Activated T-cell treated with anti-CD3 and anti-CD28 coated beads, Interleukin-2, amount 50 U/mL, for 48 hours (primary cell): ENCODE measurements around the gene PIGK.
"Not testable (repeated sequence)": the region's sequence is repeated elsewhere in the genome, so short reads cannot be mapped to it uniquely, and the experiment has no call there.

Experiments used
- DNase-seq, 2 experiments: peaks; one replicate each; pipeline ENCODE4 v3.0.0-alpha.2; 2020

Gene PIGK

DNA sequence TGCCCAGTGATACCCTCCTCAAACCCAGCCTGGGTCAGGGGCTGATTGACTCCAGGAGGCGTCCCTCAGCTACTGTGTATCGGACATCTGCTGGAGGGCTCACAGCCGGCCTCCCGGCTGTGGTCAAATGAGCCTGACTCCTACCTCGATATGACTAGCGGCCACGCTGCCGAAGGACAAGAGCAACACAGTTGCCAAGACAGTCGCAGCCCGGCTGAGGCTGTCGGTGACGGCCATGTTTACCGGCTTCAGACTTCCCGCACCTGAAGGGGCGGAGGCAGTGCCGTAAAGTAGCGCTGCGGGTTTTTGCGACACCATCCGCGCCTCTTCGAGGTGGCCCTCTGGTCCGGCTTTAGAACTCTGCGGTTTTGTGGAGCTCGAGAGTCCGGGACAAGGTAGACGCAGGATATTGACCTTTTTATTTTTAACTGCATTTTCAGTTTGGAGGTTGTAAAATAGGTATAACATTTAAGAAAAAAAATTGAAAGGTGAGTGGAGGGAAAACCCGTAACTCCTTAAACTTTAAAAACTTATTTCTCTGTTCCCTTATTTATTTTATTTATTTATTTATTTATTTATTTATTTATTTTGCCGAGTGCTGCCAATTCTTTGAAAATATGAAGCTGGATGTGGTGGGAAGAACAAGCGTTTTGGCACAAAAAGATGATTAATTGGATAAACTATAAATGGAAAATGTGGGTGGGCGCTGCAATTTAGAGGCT lies at the start of gene PIGK:
Gene PIGK (minus strand): TSS at position 265 of the 722 bp plus-strand sequence. CDS start 28 bp downstream, at position 237.
- DNase-seq, result peak; percentile 92 to 93

DNA sequence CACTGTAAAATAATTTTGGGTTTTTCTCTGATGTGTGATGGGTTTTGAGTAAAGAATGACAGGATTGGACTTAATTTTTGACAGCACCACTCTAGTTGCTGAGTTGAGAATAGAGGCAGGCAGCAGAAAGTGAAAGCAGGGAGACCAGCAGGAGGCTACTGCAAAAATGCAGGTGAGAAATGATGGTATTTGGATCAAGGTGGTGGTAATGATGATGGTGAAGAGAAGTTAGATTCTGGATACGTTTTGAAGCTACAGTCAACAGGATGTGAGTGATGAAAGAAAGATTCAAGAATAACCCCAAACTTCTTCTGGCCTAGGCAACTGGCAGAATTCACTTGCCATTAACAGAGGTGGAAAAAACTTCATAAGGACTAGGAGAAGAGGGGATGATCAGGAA lies 47.8 kb upstream of the PIGK start:
- no peak for DNase-seq

DNA sequence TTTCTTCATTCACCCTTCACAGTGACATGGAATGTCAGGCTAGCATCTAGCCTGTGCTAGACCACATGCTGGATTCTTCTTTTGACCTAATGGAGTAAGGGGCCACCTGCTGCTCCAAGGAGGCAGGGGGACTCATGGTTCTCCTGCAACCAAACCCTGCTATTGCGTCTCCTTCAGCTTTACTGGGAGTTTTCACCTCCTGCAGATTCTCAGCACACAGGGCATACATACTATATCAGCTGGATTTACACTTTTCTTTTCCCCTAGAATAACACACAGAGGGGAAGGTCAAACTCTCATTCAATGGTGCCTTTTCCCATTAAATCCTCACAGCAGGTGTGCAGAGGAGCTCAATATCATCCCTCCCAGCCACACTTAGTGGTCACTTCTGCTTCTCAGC lies 46.0 kb upstream of the PIGK start:
- no peak for DNase-seq

DNA sequence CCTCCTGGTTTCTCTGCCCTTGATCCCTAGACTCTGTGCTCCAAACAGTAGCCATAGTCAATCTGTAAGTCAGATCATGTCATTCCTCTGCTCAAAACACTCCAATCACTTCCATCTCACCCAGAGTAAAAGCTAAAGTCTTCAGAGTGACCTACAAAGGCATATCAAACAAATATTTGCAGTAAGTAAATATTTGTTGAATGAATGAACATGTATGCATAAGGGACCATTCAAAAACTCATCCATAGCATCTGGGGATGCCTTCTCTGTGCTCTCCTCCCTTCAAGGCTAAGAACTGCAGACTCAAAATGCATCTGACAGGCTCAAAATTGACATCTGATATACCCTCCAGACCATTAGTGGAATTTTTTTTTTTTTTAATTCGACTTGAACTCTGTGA lies 44.5 kb upstream of the PIGK start:
- no peak for DNase-seq

DNA sequence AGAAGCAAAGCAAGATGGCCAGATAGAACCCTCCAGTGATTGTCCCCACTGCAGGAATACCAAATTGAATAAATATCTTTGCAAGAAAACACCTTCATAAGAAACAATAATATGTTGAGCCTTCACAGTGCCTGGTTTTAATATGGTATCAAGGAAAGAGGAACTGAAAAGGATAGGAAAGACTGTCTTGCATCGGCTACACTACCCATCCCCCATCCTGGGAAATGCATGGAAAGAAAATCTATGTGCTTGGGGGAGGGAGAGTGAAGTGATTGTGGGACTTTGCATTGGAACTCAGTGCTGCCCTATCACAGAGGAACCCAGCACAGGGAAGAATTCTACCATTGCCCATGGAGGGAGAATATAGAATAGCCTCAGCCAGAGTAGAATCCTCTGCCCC lies 34.0 kb upstream of the PIGK start:
- DNase-seq, result no peak

DNA sequence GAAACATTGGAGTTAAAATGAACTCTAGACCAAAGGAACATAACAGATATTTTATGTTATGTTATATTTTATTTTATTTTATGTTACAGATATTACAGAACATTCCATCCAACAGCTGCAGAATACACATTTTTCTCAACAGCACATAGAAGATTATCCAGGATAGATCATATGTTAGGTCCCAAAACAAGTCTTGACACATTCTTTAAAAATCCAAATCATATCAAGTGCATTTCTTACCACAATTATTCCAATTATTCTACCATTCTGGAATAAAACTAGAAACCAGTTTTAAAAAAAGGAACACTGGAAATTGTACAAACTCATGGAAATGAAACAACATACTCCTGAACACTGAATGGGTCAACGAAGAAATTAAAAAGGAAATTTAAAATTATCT lies 30.9 kb upstream of the PIGK start:
- DNase-seq, result no peak

DNA sequence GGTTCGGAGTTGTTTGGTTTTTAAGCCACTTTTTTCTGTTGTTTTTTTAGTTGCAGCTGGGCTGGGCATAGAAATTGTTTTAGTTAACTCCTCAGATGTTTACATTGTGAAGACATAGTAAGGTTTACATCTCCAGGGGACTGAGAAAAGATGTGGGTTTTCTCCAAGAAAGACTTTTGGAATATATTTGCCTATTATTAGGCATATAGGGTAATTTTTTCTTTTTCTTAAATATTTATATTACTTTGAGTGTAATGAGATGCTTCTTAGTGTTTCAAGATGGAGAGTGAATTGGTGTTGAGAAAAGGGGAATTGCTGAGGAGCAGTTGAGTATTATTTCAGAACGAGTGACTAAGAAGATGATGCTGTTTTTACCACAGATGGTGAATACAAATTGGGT lies 26.6 kb upstream of the PIGK start:
- no peak for DNase-seq

DNA sequence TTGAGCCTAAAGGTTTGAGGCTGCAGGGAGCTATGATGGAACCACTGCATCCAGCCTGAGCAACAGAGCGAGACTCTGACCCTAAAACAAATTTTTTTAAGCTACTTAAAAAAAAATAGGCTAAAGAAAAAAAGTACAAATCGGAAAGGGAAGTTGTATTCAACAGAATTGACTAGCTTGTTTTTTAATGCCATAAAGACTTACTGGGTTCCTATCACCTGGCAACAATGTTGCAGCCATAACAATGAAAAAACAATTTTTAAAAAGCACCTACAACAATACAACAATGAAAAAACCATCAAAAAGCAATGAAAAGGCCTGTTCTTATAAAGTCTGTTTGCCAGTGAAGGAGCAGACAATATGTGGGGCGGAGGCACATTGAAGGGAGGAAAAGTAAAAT lies 20.1 kb upstream of the PIGK start:
- no peak for DNase-seq

DNA sequence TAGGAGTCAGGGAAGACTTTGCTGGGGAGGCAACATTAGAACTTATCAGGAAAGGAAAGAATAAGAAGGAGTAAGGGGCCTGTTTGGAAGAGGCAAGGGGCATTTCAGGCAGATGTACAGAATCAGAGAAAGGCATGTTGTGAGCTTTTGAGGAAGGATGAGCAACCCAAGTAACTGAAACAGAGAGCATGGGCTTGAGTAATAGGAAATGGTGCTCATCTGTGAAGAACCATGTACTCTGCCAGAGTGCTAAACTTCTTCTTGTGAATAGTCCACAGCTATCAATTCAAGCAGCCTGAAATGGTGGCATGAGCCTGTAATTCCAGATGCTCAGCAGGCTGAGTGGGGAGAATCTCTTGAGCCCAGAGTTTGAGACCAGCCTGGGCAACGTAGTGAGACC lies 19.2 kb upstream of the PIGK start:
- no peak for DNase-seq

DNA sequence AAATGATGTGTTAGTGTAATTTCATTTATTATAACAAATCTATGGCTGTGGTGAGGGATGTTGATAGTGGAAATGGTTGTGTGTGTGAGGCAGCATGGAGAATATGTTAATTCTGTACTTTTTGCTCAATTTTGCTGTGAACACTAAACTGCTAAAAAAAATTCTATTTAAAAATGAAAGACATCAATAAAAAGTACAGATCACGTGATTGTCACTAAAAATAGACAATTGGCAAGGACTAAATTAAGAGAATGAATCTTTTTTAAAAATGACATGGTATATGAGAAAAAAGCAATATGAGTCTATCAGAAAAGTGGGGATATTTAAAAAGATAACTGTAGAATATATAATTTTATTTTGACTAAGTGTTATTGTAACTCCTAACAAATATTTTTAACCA lies 15.7 kb upstream of the PIGK start:
- no peak for DNase-seq

DNA sequence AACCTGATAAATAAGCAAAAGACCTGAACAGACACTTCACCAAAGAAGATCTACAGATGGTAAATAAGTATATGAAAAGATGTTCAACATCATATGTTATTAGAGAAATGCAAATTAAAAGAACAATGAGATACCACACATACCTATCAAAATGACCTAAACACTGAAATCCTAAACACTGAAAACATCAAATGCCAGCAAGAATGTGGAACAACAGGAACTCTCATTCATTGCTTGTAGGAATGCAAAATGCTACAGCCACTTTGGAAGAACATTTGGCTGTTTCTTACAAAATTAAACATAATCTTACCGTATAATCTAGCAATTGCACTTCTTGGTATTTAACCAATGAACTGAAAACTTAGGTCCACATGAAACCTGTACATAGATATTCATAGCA lies 14.9 kb upstream of the PIGK start:
- no peak for DNase-seq

DNA sequence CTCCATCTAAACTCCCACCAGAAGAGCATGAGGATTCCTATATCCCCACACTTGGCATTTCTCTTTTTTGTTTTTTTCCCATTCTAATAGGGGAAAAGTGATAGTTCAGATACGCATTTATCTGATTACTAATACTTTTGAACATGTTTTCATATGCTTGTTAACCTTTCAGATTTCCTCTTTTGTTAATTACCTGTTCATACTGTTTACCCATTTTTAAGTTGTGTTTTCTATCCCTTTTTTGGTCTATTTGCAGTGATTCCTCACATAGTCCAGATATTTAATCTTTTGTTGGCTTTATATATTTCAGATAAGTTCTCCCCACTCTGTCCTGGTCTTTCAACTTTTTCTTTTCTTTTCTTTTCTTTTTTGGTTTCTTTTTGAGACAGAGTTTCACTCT lies 13.6 kb upstream of the PIGK start:
- no peak for DNase-seq

DNA sequence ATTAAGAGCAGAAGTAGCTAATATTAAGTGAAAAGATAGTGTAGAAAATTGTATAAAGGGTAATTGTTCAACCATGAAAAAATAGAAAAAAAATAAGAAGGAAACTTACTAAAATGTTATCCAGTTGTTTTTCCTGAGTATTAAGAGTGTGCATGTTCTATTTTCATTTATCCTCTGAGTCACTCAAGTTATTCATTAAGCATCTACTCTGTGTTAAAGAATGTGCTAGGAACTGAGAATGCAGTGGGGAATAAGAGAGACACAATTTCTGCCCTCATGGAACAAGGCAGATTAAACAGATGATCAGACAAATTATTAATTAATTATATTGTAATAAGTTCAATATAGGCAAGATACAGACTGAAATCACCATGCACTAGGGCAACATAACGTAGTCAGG lies 10.8 kb upstream of the PIGK start:
- no peak for DNase-seq

DNA sequence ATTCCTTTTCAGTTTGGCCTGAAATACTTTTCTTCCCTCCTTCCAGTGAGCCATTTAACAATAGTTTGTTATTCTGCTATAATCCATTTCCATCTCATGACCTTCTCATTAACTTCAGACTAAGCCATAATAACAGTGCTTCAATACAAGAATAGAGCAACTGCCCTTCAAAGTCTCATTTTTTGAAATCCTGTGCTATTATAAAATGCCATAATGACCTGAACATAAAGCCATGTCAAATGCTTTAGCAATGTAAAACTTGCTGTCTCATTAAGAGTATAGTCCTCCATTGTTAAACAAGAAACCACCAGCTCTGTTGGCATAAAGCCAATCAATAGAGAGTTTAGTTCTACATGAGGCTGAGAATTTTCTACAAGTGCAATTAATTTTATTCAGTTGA lies 9.6 kb upstream of the PIGK start:
- no peak for DNase-seq

DNA sequence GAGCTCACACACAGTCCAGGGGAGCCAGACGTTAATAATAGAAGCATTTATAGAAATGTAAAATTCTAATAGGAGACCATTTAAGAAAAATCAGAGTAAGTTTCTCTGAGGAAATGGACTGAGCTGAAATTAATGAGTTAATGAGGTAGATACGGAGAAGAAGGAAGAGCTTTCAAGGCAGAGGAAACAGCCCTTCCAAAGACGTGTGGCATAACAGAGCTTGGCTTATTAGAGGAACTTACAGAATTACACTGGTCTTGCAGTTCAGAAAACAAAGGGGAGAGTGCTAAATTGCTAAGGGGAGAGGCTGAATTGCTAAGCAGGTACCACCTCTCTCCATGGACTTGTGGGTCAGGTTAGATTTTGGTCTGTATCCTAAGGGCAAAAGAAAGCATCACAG lies 8.2 kb upstream of the PIGK start:
- DNase-seq, result no peak

DNA sequence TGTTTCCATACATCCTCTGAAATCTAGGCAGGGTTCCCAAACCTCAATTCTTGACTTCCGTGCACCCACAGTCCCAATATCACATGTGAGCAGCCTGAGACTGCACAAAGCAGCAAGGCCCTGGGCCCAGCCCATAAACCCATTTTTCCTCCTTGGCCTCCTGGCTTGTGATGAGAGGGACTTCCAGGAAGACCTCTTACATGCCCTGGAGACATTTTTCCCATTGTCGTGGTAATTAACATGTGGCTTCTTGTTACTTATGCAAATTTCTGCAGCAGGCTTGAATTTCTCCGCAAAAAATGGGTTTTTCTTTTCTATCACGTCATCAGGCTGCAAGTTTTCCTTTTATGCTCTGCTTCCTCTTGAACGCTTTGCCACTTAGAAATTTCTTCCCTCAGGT lies 3.3 kb upstream of the PIGK start:
- DNase-seq, result no peak

DNA sequence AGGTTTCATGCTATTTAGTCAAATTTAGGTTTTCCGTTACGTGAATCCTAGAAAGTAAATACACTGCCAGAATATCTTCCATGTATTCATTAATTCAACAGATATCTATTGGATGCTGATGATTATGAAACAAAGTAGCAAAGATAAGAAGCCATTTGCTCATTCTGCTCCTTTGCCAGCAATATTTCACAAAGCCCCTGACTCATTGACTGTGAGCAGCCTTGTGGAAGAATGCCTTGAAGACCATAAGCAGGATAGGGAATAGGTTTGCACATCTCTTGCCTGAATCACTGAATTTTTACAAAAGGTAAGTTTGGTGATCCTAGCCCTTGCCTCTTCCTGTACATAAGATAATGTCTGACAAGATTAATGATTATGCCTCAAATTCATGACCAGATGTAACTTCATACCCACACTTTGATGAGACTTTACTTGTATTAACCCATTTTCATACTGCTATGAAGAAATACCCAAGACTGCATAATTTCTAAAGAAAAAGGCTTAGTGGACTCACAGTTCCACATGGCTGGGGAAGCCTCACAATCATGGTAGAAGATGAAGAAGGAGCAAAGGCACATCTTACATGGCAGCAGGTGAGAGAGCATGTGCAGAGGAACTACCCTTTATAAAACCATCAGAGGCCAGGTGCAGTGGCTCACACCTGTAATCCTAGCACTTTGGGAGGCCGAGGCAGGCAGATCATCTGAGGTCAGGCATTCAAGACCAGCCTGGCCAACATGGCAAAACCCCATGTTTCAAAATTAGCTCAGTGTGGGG lies 1.6 kb upstream of the PIGK start:
- no peak for DNase-seq

DNA sequence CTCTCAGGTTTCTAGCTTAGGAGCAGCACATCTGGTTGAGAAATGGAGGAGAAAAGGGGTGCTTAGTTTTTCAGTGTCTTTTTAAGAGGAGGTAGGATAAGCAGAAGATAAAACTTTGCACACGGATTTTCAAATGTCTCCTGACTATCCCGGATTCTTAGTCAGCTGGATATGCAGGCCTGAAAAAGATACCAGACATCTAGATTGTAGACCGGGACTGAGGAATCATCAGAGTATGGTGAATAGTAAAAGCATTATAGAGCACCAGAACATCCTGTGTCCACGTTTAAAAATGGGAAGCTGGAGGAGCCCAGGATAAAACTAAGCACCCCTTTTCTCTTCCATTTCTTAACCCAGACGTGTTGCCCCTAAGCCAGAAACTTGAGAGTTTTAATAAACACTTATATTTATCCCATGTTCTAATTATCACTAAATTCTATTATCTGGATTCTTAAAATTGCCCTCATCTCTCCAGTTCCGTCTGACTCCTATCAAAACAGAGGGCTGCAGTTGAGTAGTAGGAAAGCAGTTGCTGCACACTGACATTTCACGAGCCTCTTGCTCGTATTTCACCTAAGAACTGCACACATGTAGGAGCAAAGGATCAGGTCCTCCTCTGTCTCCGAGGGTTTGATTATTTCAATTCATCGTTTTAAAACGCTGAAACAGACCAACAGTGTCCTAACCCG lies 609 bp downstream of the PIGK start:
- no peak for DNase-seq

DNA sequence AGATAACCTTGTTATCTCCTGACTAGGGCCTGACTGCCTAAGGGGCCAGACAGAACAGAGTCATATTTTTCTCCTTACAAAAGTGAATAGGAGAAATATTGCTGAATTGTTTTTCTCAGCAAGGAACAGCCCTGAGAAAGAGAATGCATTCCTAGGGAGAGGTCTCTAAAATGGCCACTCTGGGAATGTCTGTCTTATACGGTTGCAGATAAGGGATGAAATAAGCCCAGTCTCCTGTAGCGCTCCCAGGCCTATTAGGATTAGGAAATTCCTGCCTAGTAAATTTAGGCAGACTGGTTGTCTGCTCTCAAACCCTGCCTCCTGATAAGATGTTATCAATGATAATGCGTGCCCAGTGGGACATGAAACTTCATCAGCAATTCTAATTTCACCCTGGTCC lies 15.2 kb downstream of the PIGK start:
- not testable (repeated sequence) for DNase-seq

DNA sequence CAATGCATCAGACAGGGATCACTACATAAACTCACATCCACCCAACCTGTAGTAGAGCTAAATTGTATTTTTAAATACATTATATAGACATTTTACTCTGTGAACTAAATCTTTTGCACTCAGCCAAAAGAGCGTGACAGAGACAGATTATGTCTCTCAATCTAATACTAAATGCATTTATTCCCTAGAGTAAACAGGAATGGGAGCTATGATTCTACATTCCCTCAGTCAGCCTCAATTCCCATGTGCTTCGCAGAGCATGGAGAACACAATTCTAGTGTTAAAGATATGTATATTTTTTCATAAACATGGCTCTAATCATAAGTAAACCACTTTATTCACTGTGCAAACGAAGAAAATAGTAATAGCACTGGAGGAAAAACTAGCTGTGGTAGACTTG lies 16.5 kb downstream of the PIGK start:
- DNase-seq, result no peak

DNA sequence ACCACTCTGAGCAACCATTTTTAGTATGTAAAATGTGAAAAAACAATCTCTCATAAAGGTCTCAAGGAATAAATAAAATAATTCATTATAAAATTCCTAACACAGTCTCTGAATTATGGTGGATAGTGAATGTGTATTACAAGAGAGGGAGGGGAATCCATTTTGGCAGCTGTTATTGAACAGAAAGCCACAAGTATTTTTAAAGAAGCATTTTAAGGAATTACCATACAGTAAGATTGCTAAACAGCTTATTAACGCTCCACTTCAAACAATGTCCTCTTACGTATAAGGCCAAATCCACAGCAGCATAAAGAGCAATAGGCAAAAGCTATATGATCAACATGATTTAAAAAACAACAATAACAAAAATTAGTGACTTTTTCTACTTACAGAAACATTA lies 18.4 kb downstream of the PIGK start:
- no peak for DNase-seq

DNA sequence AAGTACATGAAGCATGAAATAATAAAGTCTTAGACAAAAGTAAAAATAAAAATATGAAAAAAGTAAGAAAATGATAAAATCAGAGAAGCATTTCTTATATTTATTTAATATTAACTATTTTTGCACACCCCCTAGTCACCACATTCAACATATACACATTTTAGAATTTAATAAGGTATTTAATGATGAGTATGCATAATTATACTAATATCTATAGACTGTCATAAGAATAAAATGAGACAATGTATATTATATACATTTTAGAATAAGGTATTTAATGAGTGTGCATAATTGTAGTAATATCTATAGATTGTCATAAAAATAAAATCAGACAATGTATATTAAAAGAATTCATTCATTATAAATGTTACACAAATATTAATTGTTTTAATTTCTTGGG lies 18.9 kb downstream of the PIGK start:
- no peak for DNase-seq

DNA sequence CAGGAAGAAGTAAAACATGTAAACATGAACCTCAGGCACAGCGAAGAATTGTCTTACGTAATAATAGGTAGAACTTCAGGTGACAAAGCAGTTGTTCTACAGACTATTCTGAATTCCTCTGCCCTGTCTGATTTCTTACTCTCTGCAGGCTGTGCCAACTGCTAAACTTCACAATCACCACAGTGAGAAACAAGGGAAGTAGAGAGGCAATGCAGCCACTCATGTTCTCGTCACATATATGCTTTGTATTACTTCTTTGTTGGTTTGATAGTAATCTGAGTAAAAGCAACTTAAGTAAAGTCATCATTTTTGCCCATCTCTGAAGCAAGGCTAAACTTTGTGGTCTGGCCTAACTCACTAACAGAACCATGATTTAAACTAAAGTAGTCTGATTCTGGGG lies 21.9 kb downstream of the PIGK start:
- no peak for DNase-seq

DNA sequence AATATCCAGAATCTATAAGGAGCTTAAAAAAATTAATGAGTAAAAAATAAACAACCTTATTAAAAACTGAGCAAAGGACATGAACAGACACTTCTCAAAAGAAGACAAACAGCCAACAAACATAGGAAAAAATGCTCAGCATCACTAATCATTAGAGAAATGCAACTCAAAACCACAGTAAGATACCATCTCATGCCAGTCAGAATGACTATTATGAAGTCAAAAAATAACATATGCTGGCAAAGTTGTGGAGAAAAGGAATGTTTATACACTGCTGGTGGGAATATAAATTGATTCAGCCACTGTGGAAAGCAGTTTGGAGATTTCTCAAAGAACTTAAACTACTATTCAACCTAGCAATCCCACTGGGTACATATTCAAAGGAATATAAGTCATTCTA lies 25.3 kb downstream of the PIGK start:
- no peak for DNase-seq
